A673 (cell line): Measurements from ENCODE around the gene ZMYND19. TPM values are rescaled to one million over a fixed set of nuclear protein-coding genes. Genes with fewer than 3 reads are reported as not detected.

Experiments
- BruUV-seq: library from RNA; stranded (reverse); fragments of 400-500 nt; replicated peaks from 2 replicates; lab custom pipeline; 2021; lab: Mats Ljungman, UMichigan
- CTCF ChIA-PET: fragments of 300-600 bp; sonication (Branson Sonifier 250); formaldehyde crosslinking; loops from one replicate; lab custom pipeline; 2022; ENCODE audit warnings: antibody characterized with exemption; lab: Charles Lee
- POLR2A ChIA-PET: fragments of 300-600 bp; sonication (Branson Sonifier 250); formaldehyde crosslinking; loops from one replicate; lab custom pipeline; 2022; ENCODE audit warnings: antibody characterized with exemption; ENCODE audit not compliant: low non-redundant PET; lab: Charles Lee
- DNase-seq: peaks from one replicate; pipeline ENCODE4 v3.0.0-alpha.2; 2015; ENCODE audit warnings: low spot score
- H3K27ac ChIP-seq: fragments of 200-600 bp; sonication (generic); 2 replicates; pipeline ENCODE4 v1.5.1; 2016; ENCODE audit warnings: mixed run types, low read depth, mild to moderate bottlenecking, mixed read lengths, antibody characterized with exemption, low read length; ENCODE audit not compliant: poor library complexity, severe bottlenecking
- H3K27me3 ChIP-seq: fragments of 200-600 bp; sonication (generic); replicated peaks from 2 replicates; pipeline ENCODE4 v1.6.1; 2017; ENCODE audit warnings: mixed run types, low read depth, mild to moderate bottlenecking, mixed read lengths, antibody characterized with exemption, low read length; ENCODE audit not compliant: insufficient read depth, poor library complexity
- H3K36me3 ChIP-seq: fragments of 200-600 bp; sonication (generic); 2 replicates; pipeline ENCODE4 v1.6.1; 2016; ENCODE audit warnings: mixed run types, mild to moderate bottlenecking, mixed read lengths, antibody characterized with exemption, low read length; ENCODE audit not compliant: insufficient read depth, poor library complexity, severe bottlenecking
- H3K4me1 ChIP-seq: fragments of 200-600 bp; sonication (generic); 2 replicates; pipeline ENCODE4 v1.6.1; 2017; ENCODE audit warnings: mixed run types, mild to moderate bottlenecking, mixed read lengths, antibody characterized with exemption, low read length; ENCODE audit not compliant: insufficient read depth, poor library complexity, severe bottlenecking
- H3K4me3 ChIP-seq: fragments of 200-600 bp; sonication (generic); 2 replicates; pipeline ENCODE4 v1.5.1; 2016; ENCODE audit warnings: low read depth, mixed run types, mild to moderate bottlenecking, mixed read lengths, low read length; ENCODE audit not compliant: poor library complexity, severe bottlenecking
- H3K9me3 ChIP-seq: fragments of 200-600 bp; sonication (generic); 2 replicates; pipeline ENCODE4 v1.6.1; 2016; ENCODE audit warnings: mixed run types, low read depth, mild to moderate bottlenecking, mixed read lengths, antibody characterized with exemption, low read length; ENCODE audit not compliant: poor library complexity, severe bottlenecking
- EZH2 ChIP-seq: fragments of 200-600 bp; sonication (generic); IDR thresholded peaks from 2 replicates; pipeline ENCODE4 v1.6.1; 2017; ENCODE audit warnings: borderline replicate concordance, low read depth, mild to moderate bottlenecking, mixed read lengths, antibody characterized with exemption, low read length; ENCODE audit not compliant: poor library complexity, severe bottlenecking
- intact Hi-C: fragments of 100-400 bp; cut with micrococcal nuclease; formaldehyde crosslinking; loops from one replicate; pipeline ENCODE4 v1.10.0; 2022; ENCODE audit not compliant: unreplicated experiment
- total RNA-seq: library from RNA; stranded (reverse); gene quantifications from 2 replicates; pipeline ENCODE4 v1.2.3, GENCODE V29; 2021
- TF ChIP-seq, protein P1 (sequence below): fragments of 300-800, 200-600 bp; sonication (generic); conservative IDR thresholded peaks from 2 replicates; pipeline ENCODE4 v1.5.1; 2017; ENCODE audit warnings: low read depth, mild to moderate bottlenecking, antibody characterized with exemption, low read length, moderate library complexity, mixed read lengths

The ZMYND19 gene
- total RNA-seq, 1 experiment from 2014 or later: 75.3 TPM

GRCh38 chr9:137579259-137579604, 11.1 kb downstream of the ZMYND19 start:
- no peaks in the 10 kb centered on the region for H3K9me3 ChIP-seq
- TF ChIP-seq, protein P1, sequence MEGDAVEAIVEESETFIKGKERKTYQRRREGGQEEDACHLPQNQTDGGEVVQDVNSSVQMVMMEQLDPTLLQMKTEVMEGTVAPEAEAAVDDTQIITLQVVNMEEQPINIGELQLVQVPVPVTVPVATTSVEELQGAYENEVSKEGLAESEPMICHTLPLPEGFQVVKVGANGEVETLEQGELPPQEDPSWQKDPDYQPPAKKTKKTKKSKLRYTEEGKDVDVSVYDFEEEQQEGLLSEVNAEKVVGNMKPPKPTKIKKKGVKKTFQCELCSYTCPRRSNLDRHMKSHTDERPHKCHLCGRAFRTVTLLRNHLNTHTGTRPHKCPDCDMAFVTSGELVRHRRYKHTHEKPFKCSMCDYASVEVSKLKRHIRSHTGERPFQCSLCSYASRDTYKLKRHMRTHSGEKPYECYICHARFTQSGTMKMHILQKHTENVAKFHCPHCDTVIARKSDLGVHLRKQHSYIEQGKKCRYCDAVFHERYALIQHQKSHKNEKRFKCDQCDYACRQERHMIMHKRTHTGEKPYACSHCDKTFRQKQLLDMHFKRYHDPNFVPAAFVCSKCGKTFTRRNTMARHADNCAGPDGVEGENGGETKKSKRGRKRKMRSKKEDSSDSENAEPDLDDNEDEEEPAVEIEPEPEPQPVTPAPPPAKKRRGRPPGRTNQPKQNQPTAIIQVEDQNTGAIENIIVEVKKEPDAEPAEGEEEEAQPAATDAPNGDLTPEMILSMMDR: no peak
- no peak for TF ChIP-seq EZH2
- H3K27me3 ChIP-seq: no peaks in the 10 kb centered on the region
- CTCF ChIA-PET: interaction anchor here (0.6 to 1.0 kb wide), 3 partner anchors 12 to 170 kb away, joined by 3 to 5 read pairs (median 3); partner anchors contain the start of gene ZMYND19
- BruUV-seq: TSS peak; percentile 58
- intact Hi-C loops: no loop called here
- peaks cover 39% of the 10 kb centered on the region for H3K36me3 ChIP-seq
- no peak for DNase-seq
- H3K4me3 ChIP-seq: peak overlapping the region; percentile 97
- H3K27ac ChIP-seq: peak overlapping the region; percentile 90
- peaks cover 20% of the 10 kb centered on the region for H3K4me1 ChIP-seq
- POLR2A ChIA-PET: interaction anchor here (0.6 kb wide), 1 partner anchor 1187 kb away, joined by 3 read pairs; no protein-coding TSS in a partner anchor

GRCh38 chr9:137578518-137579258, 11.6 kb downstream of the ZMYND19 start, which contains the start of gene DPH7:
DPH7 (minus strand) TSS chr9:137578925; CDS start chr9:137578777, 148 bp downstream.
- H3K9me3 ChIP-seq: no peaks in the 10 kb centered on the region
- TF ChIP-seq, protein P1: peak; percentile 94
- no peak for TF ChIP-seq EZH2
- no peaks in the 10 kb centered on the region for H3K27me3 ChIP-seq
- DNase-seq: peak; percentile 98
- peaks cover 45% of the 10 kb centered on the region for H3K36me3 ChIP-seq
- ChIA-PET POLR2A (no interaction called here), CTCF (interaction anchor here (0.6 to 1.0 kb wide), 2 partner anchors 12 to 36 kb away, joined by 3 to 5 read pairs; partner anchors contain the start of gene ZMYND19)
- H3K4me1 ChIP-seq: peaks cover 20% of the 10 kb centered on the region
- intact Hi-C loops: no loop called here
- peak within 1 kb of the TSS; percentile 97 for H3K4me3 ChIP-seq
- peak within 1 kb of the TSS; percentile 90 for H3K27ac ChIP-seq
- BruUV-seq: no TSS peak

GRCh38 chr9:137575716-137576411, 14.4 kb downstream of the ZMYND19 start:
- peaks cover 20% of the 10 kb centered on the region for H3K4me1 ChIP-seq
- intact Hi-C loops: no loop called here
- no peak for DNase-seq
- CTCF ChIA-PET: no interaction called here
- no TSS peak for BruUV-seq
- POLR2A ChIA-PET: no interaction called here
- H3K27ac ChIP-seq: no peak overlapping the region
- no peak overlapping the region for H3K4me3 ChIP-seq
- no peaks in the 10 kb centered on the region for H3K9me3 ChIP-seq
- peaks cover 34% of the 10 kb centered on the region for H3K36me3 ChIP-seq
- TF ChIP-seq EZH2: no peak
- TF ChIP-seq, protein P1: no peak
- H3K27me3 ChIP-seq: no peaks in the 10 kb centered on the region
